Activated CD8-positive, alpha-beta memory T cell treated with anti-CD3 and anti-CD28 coated beads for 48 hours (primary cell): ENCODE measurements around the gene CDC14A.

Experiments used
- DNase-seq, 3 experiments: peaks; one replicate each; pipeline ENCODE4 v3.0.0-alpha.2; 2020; ENCODE audit warnings: low read depth in 2 of 3, low spot score in 2 of 3

CDC14A gene

GRCh38 chr1:100482748-100483147, 130.4 kb downstream of the CDC14A start:
- DNase-seq, result no peak

DNA sequence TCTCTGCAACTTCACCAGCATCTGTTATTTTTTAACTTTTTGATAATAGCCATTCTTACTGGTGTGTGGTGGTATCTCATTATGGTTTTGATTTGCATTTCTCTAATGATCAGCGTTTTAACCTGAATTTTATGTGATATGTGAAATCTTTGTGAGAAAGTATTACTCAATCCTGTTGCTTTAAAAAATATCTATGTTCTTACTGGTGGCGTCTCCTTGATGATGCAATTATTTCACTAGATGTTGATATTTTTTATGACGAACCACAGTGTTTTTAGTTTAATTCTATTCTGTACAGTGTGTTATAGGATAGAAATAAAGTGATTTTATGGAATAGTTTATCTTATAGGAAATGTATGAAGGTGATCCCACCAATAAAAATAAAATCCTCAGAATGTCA, 130.9 kb downstream of the CDC14A start:
- no peak for DNase-seq

- no peak for DNase-seq
Measured at GRCh38 chr1:100485855-100486258, 133.6 kb downstream of the CDC14A start.

DNA sequence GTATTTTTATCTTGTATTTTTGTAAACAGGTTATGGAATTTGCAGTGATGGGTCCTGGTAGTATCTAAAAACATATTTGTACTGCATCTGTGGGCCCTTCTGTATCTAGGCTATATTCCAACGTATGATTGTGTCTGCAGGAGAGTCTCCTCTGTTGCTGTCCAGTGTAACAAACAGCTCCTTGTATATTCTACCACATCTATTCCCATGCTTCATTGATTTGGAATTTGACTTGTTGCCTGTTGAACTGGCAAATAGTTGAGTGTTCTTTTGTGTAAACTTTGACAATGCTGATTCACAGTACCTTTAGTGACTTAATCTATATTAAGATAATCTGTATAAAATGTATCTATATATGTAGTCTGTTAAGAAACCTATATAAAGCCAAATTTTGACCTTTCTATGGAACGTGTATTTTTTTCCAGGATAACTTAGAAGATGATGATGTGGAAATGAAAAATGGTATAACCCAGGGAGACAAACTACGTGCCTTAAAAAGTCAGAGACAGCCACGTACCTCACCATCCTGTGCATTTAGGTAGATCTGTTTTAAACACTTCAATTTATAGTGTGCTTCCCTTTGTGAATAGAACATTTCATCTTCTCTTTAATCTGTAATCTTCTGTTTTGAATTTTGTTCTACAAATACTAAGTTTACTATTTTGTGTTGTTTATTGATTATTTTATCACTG, 142.2 kb downstream of the CDC14A start:
- no peak for DNase-seq

GRCh38 chr1:100496896-100497295, 144.6 kb downstream of the CDC14A start:
- no peak for DNase-seq

- no peak for DNase-seq
Measured at GRCh38 chr1:100497796-100498195, 145.5 kb downstream of the CDC14A start.

DNA sequence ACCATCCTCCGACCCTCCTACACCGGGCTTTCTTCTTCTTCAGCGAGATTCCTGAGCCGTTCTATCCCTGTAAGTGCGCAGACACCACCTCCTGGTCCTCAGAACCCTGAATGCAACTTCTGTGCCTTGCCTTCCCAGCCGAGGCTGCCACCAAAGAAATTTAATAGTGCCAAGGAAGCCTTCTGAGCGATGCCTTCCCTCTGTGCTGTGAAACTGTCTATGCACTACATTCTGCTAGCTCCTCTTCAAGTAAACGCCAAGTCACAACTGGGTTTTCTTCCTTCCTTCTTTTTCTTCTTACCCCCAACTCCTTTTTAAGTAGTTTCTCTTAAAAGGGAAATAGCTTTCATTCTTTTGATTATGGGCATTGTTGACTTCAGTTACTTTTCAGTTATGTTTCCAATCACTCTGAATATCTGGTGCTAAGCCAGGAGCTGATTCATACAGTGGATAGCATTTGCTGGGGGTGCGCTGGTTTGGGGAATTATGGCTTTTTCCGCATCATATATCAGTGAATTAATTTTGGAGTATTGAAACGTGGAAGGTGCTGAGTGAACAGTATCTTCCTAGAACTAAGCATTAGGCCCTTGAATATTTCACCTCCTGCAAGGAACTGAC, 147.0 kb downstream of the CDC14A start:
- no peak for DNase-seq

GRCh38 chr1:100502052-100502792, 149.9 kb downstream of the CDC14A start:
- no peak for DNase-seq

GRCh38 chr1:100506217-100506616, 153.9 kb downstream of the CDC14A start:
- DNase-seq, result no peak

- no peak for DNase-seq
Measured at GRCh38 chr1:100510451-100510850, 158.1 kb downstream of the CDC14A start.

DNA sequence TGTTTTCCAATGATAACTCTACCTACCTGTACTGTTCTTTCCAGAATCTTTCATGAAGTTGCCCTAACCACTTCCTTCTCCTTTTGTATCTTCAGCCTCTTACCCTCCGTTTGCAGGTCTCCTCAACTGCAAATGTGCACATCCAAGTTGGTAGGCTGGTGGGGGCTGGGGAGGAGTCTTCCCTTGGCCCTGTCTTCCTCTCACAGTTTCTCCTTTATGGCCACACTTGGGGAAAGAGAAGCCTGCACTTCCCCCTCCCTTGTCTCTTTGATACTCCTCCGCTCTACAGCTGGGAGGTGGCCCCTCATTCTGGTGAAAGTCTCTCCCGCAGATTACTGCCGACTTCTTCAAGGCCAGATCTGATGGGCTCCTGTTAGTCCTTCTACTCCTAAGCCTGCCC, 158.8 kb downstream of the CDC14A start:
- DNase-seq, result no peak

DNA sequence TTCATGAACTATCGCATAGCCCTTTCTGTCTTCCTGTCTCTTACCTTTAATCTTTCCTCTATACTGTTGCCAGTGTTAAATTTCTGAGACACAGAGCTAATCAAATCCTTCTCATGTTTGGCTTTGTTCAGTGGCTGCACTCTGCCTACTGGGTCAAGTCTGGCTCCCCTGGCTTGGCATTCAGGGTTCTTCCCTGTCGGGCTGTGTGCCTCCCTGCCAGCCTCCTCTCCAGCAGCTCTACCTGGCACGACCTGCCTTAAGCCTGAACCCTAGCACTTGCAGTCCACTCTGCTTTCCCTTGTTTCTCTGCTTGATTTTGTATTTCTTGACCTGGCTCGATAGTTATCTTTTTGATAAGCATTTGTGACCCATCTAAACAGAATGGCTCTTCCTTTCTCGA, 159.5 kb downstream of the CDC14A start:
- no peak for DNase-seq

- DNase-seq, result no peak
Measured at GRCh38 chr1:100512803-100513352, 160.6 kb downstream of the CDC14A start.

DNA sequence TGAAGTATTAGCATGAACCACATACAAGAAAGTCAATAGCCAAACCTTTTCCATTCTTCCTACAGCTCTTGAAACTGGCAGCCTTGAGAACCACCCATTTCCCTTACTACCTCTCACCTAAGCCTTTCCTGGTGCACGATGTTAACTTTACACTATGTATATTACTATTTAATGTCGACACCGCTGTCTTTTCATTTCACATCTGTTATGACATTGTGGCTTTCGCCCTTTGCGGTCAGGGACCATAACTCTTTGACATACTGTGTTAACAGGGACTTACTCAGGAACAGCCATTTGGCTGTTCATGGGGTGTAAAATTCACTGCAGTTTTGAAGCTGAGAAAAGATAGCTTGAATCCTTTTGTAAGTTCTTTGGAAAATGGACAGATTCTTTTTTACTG, 164.6 kb downstream of the CDC14A start:
- DNase-seq, result no peak

GRCh38 chr1:100517515-100517914, 165.2 kb downstream of the CDC14A start:
- no peak for DNase-seq

DNA sequence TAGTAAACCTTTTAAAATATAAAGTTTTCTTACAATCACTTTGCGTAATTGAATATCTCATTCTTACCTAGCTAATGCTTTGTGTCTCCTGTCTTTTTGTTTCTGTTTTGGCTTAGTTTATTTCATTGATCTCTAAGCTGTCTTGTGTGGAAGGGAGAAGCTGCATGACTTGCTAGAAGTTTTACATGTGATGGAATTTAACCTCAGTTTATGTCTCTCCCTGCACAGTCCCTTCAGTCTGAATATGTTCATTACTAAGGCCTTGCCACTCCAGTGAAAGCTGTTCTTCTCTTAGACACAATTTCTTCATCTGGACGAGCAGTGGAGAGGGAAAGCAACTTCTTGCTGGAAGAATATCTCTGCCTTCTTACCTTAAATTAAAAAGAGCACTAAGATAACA, 165.7 kb downstream of the CDC14A start:
- no peak for DNase-seq

DNA sequence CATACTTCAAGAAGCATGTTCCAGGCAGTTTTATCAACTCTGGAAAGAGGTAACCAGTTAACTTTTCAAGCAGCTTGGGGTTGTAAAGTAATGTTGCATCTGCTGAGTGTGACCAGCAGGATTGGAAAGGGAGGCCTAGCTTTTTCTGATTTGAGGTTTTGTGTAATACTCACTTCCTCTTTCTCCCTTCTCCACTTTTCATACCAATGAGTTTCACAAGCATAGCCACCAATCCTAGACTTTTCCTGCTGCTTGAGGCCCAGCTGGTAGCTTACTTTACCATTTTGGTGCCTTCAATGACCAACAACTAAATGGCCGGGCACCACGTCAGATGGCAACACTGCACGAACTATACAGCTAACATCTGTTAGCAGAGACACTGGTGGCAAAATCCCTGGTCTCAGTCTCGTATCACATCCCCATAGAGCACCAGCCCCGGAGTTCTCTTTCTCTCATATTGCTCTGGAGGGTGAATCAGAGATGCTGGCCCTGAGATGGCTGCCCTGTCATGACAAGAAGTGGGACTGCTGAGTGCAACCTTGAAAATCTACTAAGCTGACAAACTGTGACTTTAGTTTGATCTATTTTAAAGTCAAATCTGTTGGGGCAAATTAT, 170.8 kb downstream of the CDC14A start:
- DNase-seq, result no peak

DNA sequence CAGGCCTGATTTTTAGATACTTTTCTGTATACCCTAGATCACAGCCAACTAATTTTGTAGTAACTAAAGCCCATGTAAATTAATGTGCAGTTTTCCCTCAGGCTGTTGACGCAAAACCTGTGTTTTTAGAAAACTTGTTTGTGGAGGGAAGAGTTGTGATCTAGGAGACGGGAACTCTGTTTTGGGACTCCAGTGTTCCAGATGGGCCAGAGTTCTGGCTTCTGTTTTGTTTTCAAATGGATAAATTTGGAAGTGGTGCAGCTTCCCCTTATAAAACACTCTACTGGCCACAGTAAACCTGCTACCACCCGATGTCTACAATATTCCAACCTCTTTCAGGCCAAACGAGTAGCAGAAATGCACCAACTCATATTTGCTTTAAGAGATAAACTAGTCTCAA, 172.0 kb downstream of the CDC14A start:
- DNase-seq, result no peak

DNA sequence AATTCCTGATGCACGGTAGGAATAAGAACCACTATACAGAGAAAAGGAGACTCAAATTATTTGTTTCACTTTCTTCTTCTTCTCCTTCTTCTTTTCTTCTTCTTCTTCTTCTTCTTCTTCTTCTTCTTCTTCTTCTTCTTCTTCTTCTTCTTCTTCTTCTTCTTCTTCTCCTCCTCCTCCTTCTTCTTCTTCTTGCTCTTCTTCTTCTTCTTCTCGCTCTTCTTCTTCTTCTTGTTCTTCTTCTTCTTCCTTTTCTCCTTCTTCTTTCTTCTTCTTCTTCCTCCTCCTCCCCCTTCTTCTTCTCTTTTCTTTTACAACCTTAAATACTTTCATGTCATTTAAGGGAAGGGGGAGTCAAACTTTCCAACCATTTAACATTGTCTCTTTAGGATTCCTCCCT, 174.6 kb downstream of the CDC14A start:
- no peak for DNase-seq

DNA sequence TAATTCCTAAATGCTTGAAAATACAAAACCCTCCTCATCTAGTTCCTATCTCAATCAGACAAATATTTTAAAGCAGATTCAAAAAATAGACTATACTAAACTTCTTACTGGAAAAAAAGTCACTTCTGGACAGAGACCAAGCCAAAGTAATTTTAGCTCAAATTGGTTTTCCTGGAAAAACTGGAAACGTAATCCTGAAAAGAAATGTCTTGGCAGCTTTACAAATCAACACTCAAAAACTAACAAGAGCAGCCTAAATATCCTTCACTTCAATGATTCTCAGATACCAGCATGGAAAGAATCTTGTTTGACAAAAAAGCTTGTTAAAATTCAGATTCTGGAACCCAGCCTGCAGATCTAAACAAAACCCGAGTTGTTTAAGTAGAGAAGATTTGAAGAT, 176.6 kb downstream of the CDC14A start:
- DNase-seq, result no peak

DNA sequence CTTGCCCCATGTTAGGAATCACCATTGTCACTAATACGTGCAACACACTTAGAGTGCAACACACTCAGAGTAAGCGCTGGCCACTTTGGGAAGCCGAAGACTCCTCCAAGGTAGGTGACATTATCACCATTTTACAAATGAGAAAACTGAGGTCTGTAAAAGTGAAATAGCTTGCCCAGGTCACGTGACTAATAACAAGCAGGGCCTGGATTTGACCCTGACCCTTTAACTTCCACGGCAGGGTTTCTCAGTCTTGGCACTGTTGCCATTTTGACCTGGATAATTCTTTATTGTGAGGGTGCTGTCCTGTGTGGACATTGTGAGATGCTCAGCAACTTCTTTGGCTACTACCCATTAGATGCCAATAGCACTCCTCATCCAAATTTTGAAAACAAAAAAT, 177.8 kb downstream of the CDC14A start:
- no peak for DNase-seq
